ENCODE data around the gene LSM2. TPM values are rescaled to one million over a fixed set of nuclear protein-coding genes. Genes with fewer than 3 reads are reported as not detected.
A peak's percentile ranks its signal among the peaks of the same experiment; 100 is the strongest.

The LSM2 gene
- total and polyA plus RNA-seq, 9 of the 15 experiments (the other 6 are each of a cell fraction or from before 2014, with no cell fraction given), result 154 to 407 (median 223) TPM

GRCh38 chr6:31813465-31813849 lies 6.7 kb upstream of the LSM2 start (continued):
- TF ChIP-seq ATF4 (CRISPR knock-in tag; IDR thresholded peaks at IDR 0.05), result no peak
- TF ChIP-seq PCBP1 (IDR thresholded peaks at IDR 0.05; ENCODE audit: low read depth, low read length, poor library complexity, severe bottlenecking), result no peak
- TF ChIP-seq ZNF780A (CRISPR knock-in tag; IDR thresholded peaks at IDR 0.05), result no peak
- no peak for TF ChIP-seq EHMT2 (IDR thresholded peaks at IDR 0.05)
- no peak for TF ChIP-seq RB1 (IDR thresholded peaks at IDR 0.05; ENCODE audit: low read depth)
- no peak for TF ChIP-seq BHLHE40 (IDR thresholded peaks at IDR 0.05; ENCODE audit: low read length)
- no peak for TF ChIP-seq NFIX (CRISPR knock-in tag; IDR thresholded peaks at IDR 0.05; ENCODE audit: low read depth)
- TF ChIP-seq MBD2 (IDR thresholded peaks at IDR 0.05; ENCODE audit: borderline replicate concordance, low read depth), result no peak
- TF ChIP-seq E4F1 (CRISPR knock-in tag; IDR thresholded peaks at IDR 0.05; ENCODE audit: borderline replicate concordance), result peak; percentile 15; the same call in 1 of the 2 replicates
- no peak for TF ChIP-seq POLR2H (tag; IDR thresholded peaks at IDR 0.05; ENCODE audit: low read depth)
- no peak for TF ChIP-seq ZNF143 (CRISPR knock-in tag; IDR thresholded peaks at IDR 0.05)
- no peak for TF ChIP-seq FOSL1 (tag; conservative IDR thresholded peaks at IDR 0.05)
- no peak for TF ChIP-seq POLR2G (IDR thresholded peaks at IDR 0.05; ENCODE audit: low read depth, low read length)
- no peak for TF ChIP-seq SMARCA5 (IDR thresholded peaks at IDR 0.05)
- TF ChIP-seq SRF (CRISPR knock-in tag; IDR thresholded peaks at IDR 0.05), result no peak
- TF ChIP-seq ELF1 (tag; IDR thresholded peaks at IDR 0.05), result no peak
- no peak for TF ChIP-seq ZNF644 (tag; IDR thresholded peaks at IDR 0.05; ENCODE audit: low read depth)
- no peak for TF ChIP-seq CBFA2T2 (conservative IDR thresholded peaks at IDR 0.05)
- 0 out of 2 replicates have a peak, but pooled peaks have one; percentile 13 for TF ChIP-seq ZNF263 (CRISPR knock-in tag; IDR thresholded peaks at IDR 0.05; ENCODE audit: borderline replicate concordance)
- TF ChIP-seq NEUROD1 (IDR thresholded peaks at IDR 0.05; ENCODE audit: borderline replicate concordance, low read depth, low read length, partially characterized antibody), result no peak
- TF ChIP-seq FOXK2 (conservative IDR thresholded peaks at IDR 0.05 in 1 of 2, IDR thresholded peaks at IDR 0.05 in 1 of 2; ENCODE audit: low read depth in 2 of 2), result no peak; a peak in 1 of 4 replicates
- no peak for TF ChIP-seq NFXL1 (CRISPR knock-in tag; IDR thresholded peaks at IDR 0.05)
- TF ChIP-seq ZZZ3 (IDR thresholded peaks at IDR 0.05), result no peak
- no peak for TF ChIP-seq SETDB1 (IDR thresholded peaks at IDR 0.05; ENCODE audit: low read length)
- TF ChIP-seq HDAC6 (IDR thresholded peaks at IDR 0.05; ENCODE audit: low read depth, low read length), result no peak
